Measurements from ENCODE around the gene ZNF248.

ZNF248 gene

GRCh38 chr10:37777056-37777455 lies 80.4 kb downstream of the ZNF248 start:
- TF ChIP-seq ISL1 (CRISPR knock-in tag; IDR thresholded peaks at IDR 0.05): no peak
- no peak for TF ChIP-seq GLIS3 (CRISPR knock-in tag; IDR thresholded peaks at IDR 0.05)
- TF ChIP-seq ESRRG (CRISPR knock-in tag; IDR thresholded peaks at IDR 0.05): no peak
- TF ChIP-seq ARNTL (CRISPR knock-in tag; IDR thresholded peaks at IDR 0.05; ENCODE audit: borderline replicate concordance, low read depth): no peak
- no peak for TF ChIP-seq ZFP30 (CRISPR knock-in tag; IDR thresholded peaks at IDR 0.05)
- no peak for TF ChIP-seq CSDC2 (CRISPR knock-in tag; IDR thresholded peaks at IDR 0.05)
- no peak for TF ChIP-seq ZC3H10 (CRISPR knock-in tag; IDR thresholded peaks at IDR 0.05)
- TF ChIP-seq TCF4 (CRISPR knock-in tag; IDR thresholded peaks at IDR 0.05; ENCODE audit: borderline replicate concordance): no peak
- no peak for TF ChIP-seq BACH2 (CRISPR knock-in tag; IDR thresholded peaks at IDR 0.05; ENCODE audit: borderline replicate concordance)
- no peak for TF ChIP-seq TSHZ2 (CRISPR knock-in tag; IDR thresholded peaks at IDR 0.05)
- no peak for TF ChIP-seq TOX (CRISPR knock-in tag; IDR thresholded peaks at IDR 0.05; ENCODE audit: borderline replicate concordance)
- TF ChIP-seq ZNF565 (CRISPR knock-in tag; conservative IDR thresholded peaks at IDR 0.05; ENCODE audit: low read depth): no peak
- no peak for TF ChIP-seq PPARA (CRISPR knock-in tag; IDR thresholded peaks at IDR 0.05; ENCODE audit: borderline replicate concordance)
- TF ChIP-seq ZNF8 (CRISPR knock-in tag; IDR thresholded peaks at IDR 0.05): no peak
- TF ChIP-seq, protein P1, sequence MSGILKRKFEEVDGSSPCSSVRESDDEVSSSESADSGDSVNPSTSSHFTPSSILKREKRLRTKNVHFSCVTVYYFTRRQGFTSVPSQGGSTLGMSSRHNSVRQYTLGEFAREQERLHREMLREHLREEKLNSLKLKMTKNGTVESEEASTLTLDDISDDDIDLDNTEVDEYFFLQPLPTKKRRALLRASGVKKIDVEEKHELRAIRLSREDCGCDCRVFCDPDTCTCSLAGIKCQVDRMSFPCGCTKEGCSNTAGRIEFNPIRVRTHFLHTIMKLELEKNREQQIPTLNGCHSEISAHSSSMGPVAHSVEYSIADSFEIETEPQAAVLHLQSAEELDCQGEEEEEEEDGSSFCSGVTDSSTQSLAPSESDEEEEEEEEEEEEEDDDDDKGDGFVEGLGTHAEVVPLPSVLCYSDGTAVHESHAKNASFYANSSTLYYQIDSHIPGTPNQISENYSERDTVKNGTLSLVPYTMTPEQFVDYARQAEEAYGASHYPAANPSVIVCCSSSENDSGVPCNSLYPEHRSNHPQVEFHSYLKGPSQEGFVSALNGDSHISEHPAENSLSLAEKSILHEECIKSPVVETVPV (CRISPR knock-in tag; IDR thresholded peaks at IDR 0.05): no peak
- ATAC-seq: no peak

- ATAC-seq: no peak
- TF ChIP-seq CREB5 (CRISPR knock-in tag; IDR thresholded peaks at IDR 0.05; ENCODE audit: low read depth): no peak
Measured at GRCh38 chr10:37775612-37776011, 81.8 kb downstream of the ZNF248 start.

- no peak for ATAC-seq
- TF ChIP-seq TOX (CRISPR knock-in tag; IDR thresholded peaks at IDR 0.05; ENCODE audit: borderline replicate concordance): no peak
- no peak for TF ChIP-seq BACH2 (CRISPR knock-in tag; IDR thresholded peaks at IDR 0.05; ENCODE audit: borderline replicate concordance)
- TF ChIP-seq, protein P1 (CRISPR knock-in tag; IDR thresholded peaks at IDR 0.05): no peak
- no peak for TF ChIP-seq OSR1 (CRISPR knock-in tag; IDR thresholded peaks at IDR 0.05)
- TF ChIP-seq ZNF565 (CRISPR knock-in tag; conservative IDR thresholded peaks at IDR 0.05; ENCODE audit: low read depth): no peak
- no peak for TF ChIP-seq ESRRG (CRISPR knock-in tag; IDR thresholded peaks at IDR 0.05)
- no peak for TF ChIP-seq PATZ1 (CRISPR knock-in tag; IDR thresholded peaks at IDR 0.05; ENCODE audit: borderline replicate concordance)
- TF ChIP-seq ZFP3 (CRISPR knock-in tag; IDR thresholded peaks at IDR 0.05): no peak
- TF ChIP-seq TSHZ2 (CRISPR knock-in tag; IDR thresholded peaks at IDR 0.05): no peak
- TF ChIP-seq ZNF70 (CRISPR knock-in tag; IDR thresholded peaks at IDR 0.05): no peak
- TF ChIP-seq RARB (CRISPR knock-in tag; IDR thresholded peaks at IDR 0.05): no peak
- TF ChIP-seq ZFP30 (CRISPR knock-in tag; IDR thresholded peaks at IDR 0.05): no peak
Measured at GRCh38 chr10:37774351-37774750, 83.1 kb downstream of the ZNF248 start.
